Activated CD8-positive, alpha-beta memory T cell treated with anti-CD3 and anti-CD28 coated beads for 24 hours (primary cell): ENCODE data around the gene ZNF157.
"Not testable (repeated sequence)": the region's sequence is repeated elsewhere in the genome, so short reads cannot be mapped to it uniquely, and the experiment has no call there.

ENCODE experiments used
- DNase-seq: peaks from one replicate; pipeline ENCODE4 v3.0.0-alpha.2; 2020

The ZNF157 gene

GRCh38 chrX:47370278-47370677 is at the start of gene ZNF157:
Gene ZNF157, plus strand, starts transcription at chrX:47370578. Its CDS starts 91 bp downstream, at chrX:47370669.
- DNase-seq = no peak

GRCh38 chrX:47321386-47321785 is 49.0 kb upstream of the ZNF157 start:
- DNase-seq = no peak

GRCh38 chrX:47321823-47322371 is 48.5 kb upstream of the ZNF157 start:
- DNase-seq = no peak

GRCh38 chrX:47327902-47328301 is 42.5 kb upstream of the ZNF157 start:
- no peak for DNase-seq

GRCh38 chrX:47332729-47333128 is 37.6 kb upstream of the ZNF157 start:
- not testable (repeated sequence) for DNase-seq

GRCh38 chrX:47351706-47352105 is 18.7 kb upstream of the ZNF157 start:
- DNase-seq = no peak

- peak; percentile 57 for DNase-seq
Measured at GRCh38 chrX:47358387-47359065, 11.9 kb upstream of the ZNF157 start.

- DNase-seq = no peak
Measured at GRCh38 chrX:47360423-47361179, 9.8 kb upstream of the ZNF157 start.

- peak; percentile 58 for DNase-seq
Measured at GRCh38 chrX:47361538-47362511, 8.6 kb upstream of the ZNF157 start.

GRCh38 chrX:47366041-47366722 is 4.2 kb upstream of the ZNF157 start:
- DNase-seq = peak; percentile 85

GRCh38 chrX:47373198-47373597 is 2.8 kb downstream of the ZNF157 start:
- DNase-seq = no peak

GRCh38 chrX:47380268-47380667 is 9.9 kb downstream of the ZNF157 start:
- peak; percentile 81 for DNase-seq

GRCh38 chrX:47380837-47381236 is 10.5 kb downstream of the ZNF157 start:
- DNase-seq = not testable (repeated sequence)

- DNase-seq = peak; percentile 81
Measured at GRCh38 chrX:47384502-47384901, 14.1 kb downstream of the ZNF157 start.

- DNase-seq = no peak
Measured at GRCh38 chrX:47390780-47391179, 20.4 kb downstream of the ZNF157 start.

GRCh38 chrX:47413179-47413594 is 42.8 kb downstream of the ZNF157 start:
- no peak for DNase-seq

GRCh38 chrX:47420265-47420664 is 49.9 kb downstream of the ZNF157 start:
- no peak for DNase-seq

- no peak for DNase-seq
Measured at GRCh38 chrX:47420962-47421361, 50.6 kb downstream of the ZNF157 start.

- no peak for DNase-seq
Measured at GRCh38 chrX:47422444-47422843, 52.1 kb downstream of the ZNF157 start.

GRCh38 chrX:47430925-47431324 is 60.5 kb downstream of the ZNF157 start:
- DNase-seq = no peak

- no peak for DNase-seq
Measured at GRCh38 chrX:47446431-47446830, 76.1 kb downstream of the ZNF157 start.

- DNase-seq = no peak
Measured at GRCh38 chrX:47446971-47447370, 76.6 kb downstream of the ZNF157 start.
